Cerebellar cortex (tissue), 1 donor: ENCODE data around the gene SLC5A11.
"Not testable (repeated sequence)": the region's sequence is repeated elsewhere in the genome, so short reads cannot be mapped to it uniquely, and the experiment has no call there.

Source experiments
- DNase-seq: peaks from one replicate; pipeline ENCODE4 v3.0.0-alpha.2; 2015; ENCODE audit warnings: low spot score

Gene SLC5A11

GRCh38 chr16:24845726-24846547 is at the start of gene SLC5A11:
Gene SLC5A11, plus strand, starts transcription at chr16:24845963. Its CDS starts 12,681 bp downstream, at chr16:24858644.
- DNase-seq = no peak

GRCh38 chr16:24800586-24800985 is 45.2 kb upstream of the SLC5A11 start:
- DNase-seq = peak; percentile 24

- no peak for DNase-seq
Measured at GRCh38 chr16:24801761-24802302, 43.9 kb upstream of the SLC5A11 start.

DNA sequence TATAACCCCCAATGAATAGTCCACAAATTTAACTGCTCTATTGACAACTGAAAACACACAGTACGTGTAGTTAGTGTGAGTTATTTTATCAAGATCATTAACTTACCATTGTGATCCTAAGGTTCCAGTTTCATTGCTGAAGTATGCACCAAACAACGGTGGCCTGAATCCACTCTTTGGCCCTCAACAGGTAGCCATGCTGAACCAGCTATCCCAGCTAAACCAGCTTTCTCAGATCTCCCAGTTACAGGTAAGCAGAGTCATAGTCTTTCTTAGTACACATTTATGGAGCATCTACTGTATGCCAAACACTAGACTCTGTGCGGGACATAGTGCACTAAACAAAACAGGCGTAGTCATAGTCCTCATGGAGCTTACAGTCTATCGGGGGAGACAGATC is 40.3 kb upstream of the SLC5A11 start:
- no peak for DNase-seq

DNA sequence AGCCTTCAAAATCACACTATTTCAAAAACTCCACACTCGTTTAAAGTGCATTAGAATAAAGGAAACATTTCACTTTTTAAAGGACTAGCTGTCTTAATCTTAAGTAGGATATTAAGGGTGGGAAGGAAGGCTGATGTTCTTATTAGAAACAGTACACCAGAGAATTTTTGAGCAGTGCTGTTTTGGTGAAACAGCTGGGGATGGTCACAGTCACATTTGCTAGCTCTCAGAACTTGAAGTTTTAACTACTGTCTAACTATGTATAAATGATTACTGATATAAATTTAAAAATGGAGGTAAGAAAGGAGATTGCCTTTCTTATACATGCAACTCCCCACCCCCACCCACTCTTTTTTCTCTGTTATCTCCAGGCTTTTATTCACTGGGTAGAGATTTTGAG is 38.5 kb upstream of the SLC5A11 start:
- DNase-seq = no peak

DNA sequence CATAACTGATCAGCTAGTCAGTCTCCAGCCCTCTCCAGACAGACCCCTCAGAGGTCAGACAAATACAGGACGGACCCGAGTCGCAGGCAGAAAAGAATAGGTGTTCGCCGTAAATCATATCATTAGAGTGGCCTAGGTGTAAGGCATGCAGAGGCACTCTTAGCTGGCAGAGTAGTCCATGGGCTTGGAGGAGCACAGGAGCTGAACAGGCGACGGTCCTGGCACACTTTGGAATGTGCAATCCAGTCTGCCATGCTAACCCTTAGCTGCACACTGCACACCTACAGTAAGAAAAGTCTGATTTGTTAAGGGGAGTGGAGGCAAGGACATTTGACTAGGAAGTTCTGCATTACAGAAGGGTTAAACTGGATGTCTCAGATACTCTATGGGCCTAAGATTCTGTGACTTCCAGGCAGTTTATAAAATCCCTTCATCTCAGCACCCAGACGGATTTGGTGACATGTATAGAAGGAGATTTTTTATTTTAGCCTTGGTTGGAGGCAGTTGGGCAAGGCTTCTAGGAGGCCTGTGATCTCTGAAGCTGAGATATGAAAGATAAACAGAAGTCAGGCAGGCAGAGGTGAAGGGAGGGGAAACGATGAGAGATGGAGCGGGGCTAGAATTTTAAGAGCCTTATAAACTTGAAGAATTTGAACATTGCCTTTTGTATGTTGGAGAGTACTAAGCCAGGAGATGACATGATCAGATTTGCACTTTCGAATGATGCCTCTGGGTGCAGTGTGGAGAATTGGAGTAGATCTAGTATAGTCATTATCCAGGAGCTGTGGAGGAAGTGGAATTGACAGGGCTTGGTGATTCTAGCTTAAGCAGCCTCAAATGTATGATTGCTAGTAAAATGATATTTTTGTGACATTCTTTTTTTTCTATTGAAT is 34.6 kb upstream of the SLC5A11 start:
- no peak for DNase-seq

GRCh38 chr16:24812813-24813212 is 33.0 kb upstream of the SLC5A11 start:
- not testable (repeated sequence) for DNase-seq

- no peak for DNase-seq
Measured at GRCh38 chr16:24815021-24815420, 30.7 kb upstream of the SLC5A11 start.

DNA sequence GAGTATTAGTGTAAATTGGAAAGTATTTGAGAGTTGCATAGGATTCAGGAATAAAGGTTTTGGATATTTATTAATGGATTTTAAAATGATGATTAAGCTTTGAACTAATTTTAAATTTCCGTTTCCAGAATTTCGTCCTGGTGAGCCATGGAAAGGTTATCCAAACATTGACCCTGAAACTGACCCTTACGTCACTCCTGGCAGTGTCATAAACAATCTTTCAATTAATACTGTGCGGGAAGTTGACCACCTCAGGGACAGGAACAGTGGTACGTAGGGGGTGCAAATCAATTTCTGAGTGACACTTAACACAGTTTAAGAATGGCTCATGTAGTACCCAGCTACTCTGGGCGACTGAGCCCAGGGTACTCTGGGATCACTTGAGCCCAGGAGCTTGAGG is 29.1 kb upstream of the SLC5A11 start:
- DNase-seq = no peak

GRCh38 chr16:24819462-24820040 is 26.2 kb upstream of the SLC5A11 start:
- no peak for DNase-seq

GRCh38 chr16:24820522-24820921 is 25.2 kb upstream of the SLC5A11 start:
- DNase-seq = no peak

- no peak for DNase-seq
Measured at GRCh38 chr16:24821129-24821528, 24.6 kb upstream of the SLC5A11 start.

- DNase-seq = peak; percentile 28
Measured at GRCh38 chr16:24822542-24822941, 23.2 kb upstream of the SLC5A11 start.

DNA sequence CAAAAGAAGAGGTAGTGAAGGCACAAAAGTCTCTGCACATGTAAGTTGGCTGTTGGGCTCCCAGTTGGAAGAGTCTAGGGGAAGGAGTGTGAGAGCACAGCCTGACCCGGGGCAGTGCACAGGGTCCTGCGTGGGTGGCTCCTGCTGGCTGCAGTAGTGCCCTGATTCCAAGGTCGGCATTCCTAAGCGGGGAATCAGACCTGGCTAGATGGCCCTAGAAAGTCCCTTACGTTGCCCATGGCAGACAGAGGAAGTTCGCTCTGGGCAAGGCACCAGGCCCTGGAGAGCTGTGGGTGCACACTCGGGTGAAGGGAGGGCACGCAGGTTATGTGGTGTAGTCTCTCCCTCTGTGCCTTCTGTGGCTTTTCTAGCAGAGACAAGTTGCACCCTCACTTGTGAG is 22.8 kb upstream of the SLC5A11 start:
- DNase-seq = no peak

DNA sequence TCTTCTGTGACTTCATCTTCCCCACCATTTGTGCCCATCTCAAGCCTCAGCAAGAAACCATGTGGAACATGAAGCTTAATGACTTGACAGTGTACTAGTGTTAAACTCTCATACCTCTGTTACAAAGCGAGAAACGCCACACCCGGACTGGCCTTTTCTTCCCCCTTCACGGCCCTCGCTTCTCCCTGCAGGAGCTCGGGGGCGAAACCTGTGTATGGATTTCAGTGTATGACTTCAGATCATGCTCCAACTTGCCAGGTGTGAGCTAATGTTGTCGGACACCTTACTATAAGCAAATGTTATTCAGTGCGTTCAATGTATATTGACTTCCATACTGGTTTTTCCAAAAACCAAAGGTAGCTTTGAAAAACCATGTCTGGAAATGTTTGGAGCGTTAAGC is 20.1 kb upstream of the SLC5A11 start:
- no peak for DNase-seq

- DNase-seq = no peak
Measured at GRCh38 chr16:24826096-24826690, 19.6 kb upstream of the SLC5A11 start.

DNA sequence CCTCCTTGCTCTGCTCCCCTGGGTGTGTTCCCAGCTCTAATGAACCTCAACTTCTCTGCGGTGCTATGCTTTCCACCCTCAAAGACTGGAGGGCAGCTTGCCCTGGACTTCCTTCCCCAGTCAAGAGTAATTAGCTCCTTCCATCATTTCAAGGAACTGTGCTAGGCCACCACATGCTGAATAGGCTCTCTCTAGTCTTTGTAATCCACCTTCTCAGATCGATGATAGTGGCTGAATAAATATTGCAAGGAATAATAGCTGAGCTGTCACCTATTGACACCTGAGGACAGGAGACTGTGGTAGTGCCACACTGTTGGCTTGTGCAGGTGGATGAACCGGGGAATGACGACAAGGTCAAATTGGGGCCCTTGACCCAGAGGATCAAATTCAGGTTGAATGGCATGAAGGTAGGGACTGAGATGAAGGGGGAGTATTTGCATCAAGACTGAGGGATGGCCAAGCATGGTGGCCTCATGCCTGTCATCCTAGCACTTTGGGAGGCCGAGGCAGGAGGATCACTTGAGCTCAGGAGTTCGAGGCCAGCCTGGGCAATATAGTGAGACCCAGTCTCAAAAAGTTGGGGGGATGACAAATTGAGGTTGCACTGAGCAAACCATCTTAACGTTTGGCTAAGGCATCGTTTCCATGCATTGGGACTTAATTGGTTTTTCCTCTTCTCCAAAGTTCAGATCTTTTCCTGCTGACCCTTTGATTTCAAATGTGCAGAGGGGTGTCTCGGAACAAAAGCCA is 18.8 kb upstream of the SLC5A11 start:
- DNase-seq = no peak

DNA sequence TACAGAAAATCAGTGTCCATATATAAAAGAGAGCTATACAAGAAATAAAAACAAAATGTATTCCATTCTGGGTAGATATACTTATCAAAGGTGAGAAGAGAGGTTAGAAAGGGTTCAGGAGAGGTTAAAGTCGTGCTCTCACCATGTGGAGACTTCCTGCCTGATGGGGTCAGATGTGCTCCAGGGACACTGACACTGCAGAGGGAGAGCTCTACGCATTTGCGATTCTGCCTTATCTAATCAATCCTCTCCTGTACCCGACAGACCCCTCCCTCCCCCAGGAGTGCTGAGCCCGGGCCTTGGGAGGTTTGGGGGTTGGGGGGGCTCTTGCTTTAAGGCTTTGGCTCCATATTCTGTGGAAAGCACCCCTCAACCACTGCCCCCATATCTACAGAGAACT is 16.6 kb upstream of the SLC5A11 start:
- no peak for DNase-seq

GRCh38 chr16:24833352-24833751 is 12.4 kb upstream of the SLC5A11 start:
- DNase-seq = no peak

DNA sequence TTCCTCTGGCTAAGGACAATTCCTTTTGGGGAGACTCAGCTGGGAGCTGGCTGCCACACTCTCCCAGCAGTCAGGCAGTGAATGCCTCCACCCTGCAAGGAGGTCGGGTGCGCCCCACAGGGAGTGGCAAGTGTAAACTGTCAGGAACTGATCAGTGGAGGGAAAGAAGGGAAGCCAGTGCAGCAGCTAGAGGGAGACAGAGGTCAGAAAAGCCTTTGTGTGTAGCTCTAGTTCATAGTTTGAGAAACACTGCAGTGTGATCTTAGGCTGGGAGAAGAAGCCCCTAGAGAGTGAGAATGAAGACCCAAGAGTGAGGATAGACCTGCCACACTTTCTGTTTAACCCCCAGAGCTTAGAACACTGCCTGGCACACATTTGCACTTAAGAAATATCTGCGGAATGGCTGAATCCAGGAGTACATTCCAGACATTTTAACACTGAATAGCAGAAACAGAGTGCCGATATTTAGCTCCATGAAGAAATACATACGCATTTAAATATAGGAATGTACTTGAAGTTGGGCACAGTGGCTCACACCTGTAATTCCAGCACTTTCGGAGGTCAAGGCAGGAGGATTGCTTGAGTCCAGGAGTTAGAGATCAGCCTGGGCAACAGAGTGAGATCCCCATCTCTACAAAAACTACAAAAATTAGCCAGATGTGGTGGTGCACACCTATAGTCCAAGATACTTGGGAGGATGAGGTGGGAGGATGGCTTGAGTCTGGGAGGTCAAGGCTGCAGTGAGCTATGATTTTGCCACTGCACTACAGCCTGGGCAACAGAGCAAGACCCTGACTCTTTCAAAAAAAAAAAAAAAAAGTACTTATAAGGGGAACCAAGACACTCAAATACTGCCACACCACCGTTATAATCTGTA is 11.1 kb upstream of the SLC5A11 start:
- peak; percentile 48 for DNase-seq
